ENCODE results near the gene CSNK1A1. TPM values are rescaled to one million over a fixed set of nuclear protein-coding genes. Genes with fewer than 3 reads are reported as not detected.

CSNK1A1 gene
- total RNA-seq, 4 donors from 2014 or later: 146 to 200 (median 166) TPM

GRCh38 chr5:149442563-149443182 is 108.6 kb downstream of the CSNK1A1 start:
- Histone ChIP-seq H3K36me3 (no peaks in the 10 kb centered on the region), H3K27me3 (no peaks in the 10 kb centered on the region), H3K4me1 (peaks cover 0 to 25% (median 0%) of the 10 kb centered on the region in 4 donors), H3K9me3 (no peaks in the 10 kb centered on the region), H3K27ac (peak overlapping the region; percentile 30 to 78 (median 66)), H3K4me3 (no peak overlapping the region)
- TF ChIP-seq CTCF (IDR thresholded peaks at IDR 0.05) (peak; percentile 87 to 96 (median 89)), POLR2A (IDR thresholded peaks at IDR 0.05) (no peak), EP300 (IDR thresholded peaks at IDR 0.05) (peak in 1 of 2 donors; percentile 61)
- WGBS, 2 donors: 31 to 52% methylated on average over 10 to 15 of the region's 17 CpGs
- DNase-seq (ENCODE audit: low spot score in 2 of 2): peak; percentile 63 to 76

Other genes starting within 250 kb of the CSNK1A1 start
- 10 to 100 TPM in 2 of 4 donors, 1 to 10 TPM in 2; 6.5 to 13.5 (median 10.3) TPM for gene GRPEL2, start 205.9 kb downstream of the CSNK1A1 start, total RNA-seq
- 1 to 10 TPM; 5.0 to 8.2 (median 6.7) TPM for gene PCYOX1L, start 193.4 kb downstream of the CSNK1A1 start, total RNA-seq
- gene IL17B, start 172.1 kb downstream of the CSNK1A1 start, total RNA-seq: 100 to 1,000 TPM in 1 of 4 donors, 10 to 100 TPM in 3; 22.8 to 109 (median 80.7) TPM
- 10 to 100 TPM; 28.8 to 73.7 (median 62.7) TPM for gene ARHGEF37, start 30.1 kb upstream of the CSNK1A1 start, total RNA-seq
- 1 to 10 TPM; 1.7 to 7.2 (median 3.3) TPM for gene PPARGC1B, start 178.9 kb upstream of the CSNK1A1 start, total RNA-seq